ENCODE measurements around the gene TAS2R41. TPM values are rescaled to one million over a fixed set of nuclear protein-coding genes. Genes with fewer than 3 reads are reported as not detected.

Gene TAS2R41
- total RNA-seq, 2 donors from 2014 or later = not detected

DNA sequence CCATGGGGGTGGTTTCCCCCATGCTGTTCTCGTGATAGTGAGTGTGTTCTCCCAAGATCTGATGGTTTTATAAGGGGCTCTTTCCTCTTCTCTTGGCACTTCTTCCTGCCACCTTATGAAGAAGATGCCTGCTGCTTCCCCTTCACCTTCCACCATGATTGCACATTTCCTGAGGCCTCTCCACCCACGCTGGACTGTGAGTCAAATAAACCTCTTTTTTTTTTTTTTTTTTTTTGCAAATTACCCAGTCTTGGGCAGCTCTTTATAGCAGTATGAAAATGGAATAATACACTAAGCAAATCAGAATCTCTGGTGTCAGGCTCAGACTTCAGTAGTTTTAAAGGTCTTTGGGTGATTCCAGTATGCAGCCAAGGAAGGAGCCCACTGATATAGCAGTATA lies 28.2 kb downstream of the TAS2R41 start:
- Histone ChIP-seq H3K9ac (ENCODE audit: low read depth in 2 of 2, low read length in 2 of 2) (no peak overlapping the region), H3K4me3 (no peak overlapping the region), H3K36me3 (no peaks in the 10 kb centered on the region), H3K9me3 (no peaks in the 10 kb centered on the region), H3K27me3 (no peaks in the 10 kb centered on the region), H3K27ac (no peak overlapping the region), H3K4me1 (no peaks in the 10 kb centered on the region)
- TF ChIP-seq, protein P1, sequence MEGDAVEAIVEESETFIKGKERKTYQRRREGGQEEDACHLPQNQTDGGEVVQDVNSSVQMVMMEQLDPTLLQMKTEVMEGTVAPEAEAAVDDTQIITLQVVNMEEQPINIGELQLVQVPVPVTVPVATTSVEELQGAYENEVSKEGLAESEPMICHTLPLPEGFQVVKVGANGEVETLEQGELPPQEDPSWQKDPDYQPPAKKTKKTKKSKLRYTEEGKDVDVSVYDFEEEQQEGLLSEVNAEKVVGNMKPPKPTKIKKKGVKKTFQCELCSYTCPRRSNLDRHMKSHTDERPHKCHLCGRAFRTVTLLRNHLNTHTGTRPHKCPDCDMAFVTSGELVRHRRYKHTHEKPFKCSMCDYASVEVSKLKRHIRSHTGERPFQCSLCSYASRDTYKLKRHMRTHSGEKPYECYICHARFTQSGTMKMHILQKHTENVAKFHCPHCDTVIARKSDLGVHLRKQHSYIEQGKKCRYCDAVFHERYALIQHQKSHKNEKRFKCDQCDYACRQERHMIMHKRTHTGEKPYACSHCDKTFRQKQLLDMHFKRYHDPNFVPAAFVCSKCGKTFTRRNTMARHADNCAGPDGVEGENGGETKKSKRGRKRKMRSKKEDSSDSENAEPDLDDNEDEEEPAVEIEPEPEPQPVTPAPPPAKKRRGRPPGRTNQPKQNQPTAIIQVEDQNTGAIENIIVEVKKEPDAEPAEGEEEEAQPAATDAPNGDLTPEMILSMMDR (IDR thresholded peaks at IDR 0.05) = no peak
- no peak for DNase-seq
- intact Hi-C loops (cut with DNase I) = no loop called here

DNA sequence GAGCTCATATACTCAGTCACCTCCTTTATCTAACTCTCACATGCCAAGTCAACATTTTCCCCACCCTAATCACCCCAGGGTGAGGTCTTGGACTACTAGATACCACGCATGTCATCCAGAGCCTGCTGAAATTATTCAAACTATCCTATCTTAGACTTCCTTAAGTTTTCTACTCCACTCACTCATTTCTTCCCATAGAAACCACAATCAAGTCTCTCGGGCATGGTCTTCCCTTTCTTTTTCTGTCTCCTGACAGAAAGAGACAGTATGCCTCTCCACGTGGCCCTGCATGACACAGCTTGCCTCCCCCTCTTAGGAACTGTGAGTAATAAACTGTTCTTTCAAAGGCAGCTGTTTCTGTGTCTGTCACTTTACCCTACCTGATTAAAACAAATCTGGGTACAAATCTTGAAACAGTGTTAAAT lies 29.4 kb downstream of the TAS2R41 start:
- no peak for DNase-seq
- no peak overlapping the region for H3K4me3 ChIP-seq
- H3K36me3 ChIP-seq = no peaks in the 10 kb centered on the region
- no peak overlapping the region for H3K9ac ChIP-seq (ENCODE audit: low read depth in 2 of 2, low read length in 2 of 2)
- H3K27ac ChIP-seq = no peak overlapping the region
- no peaks in the 10 kb centered on the region for H3K27me3 ChIP-seq
- H3K9me3 ChIP-seq = no peaks in the 10 kb centered on the region
- H3K4me1 ChIP-seq = no peaks in the 10 kb centered on the region
- TF ChIP-seq, protein P1 (IDR thresholded peaks at IDR 0.05) = no peak
- intact Hi-C loops (cut with DNase I) = no loop called here

DNA sequence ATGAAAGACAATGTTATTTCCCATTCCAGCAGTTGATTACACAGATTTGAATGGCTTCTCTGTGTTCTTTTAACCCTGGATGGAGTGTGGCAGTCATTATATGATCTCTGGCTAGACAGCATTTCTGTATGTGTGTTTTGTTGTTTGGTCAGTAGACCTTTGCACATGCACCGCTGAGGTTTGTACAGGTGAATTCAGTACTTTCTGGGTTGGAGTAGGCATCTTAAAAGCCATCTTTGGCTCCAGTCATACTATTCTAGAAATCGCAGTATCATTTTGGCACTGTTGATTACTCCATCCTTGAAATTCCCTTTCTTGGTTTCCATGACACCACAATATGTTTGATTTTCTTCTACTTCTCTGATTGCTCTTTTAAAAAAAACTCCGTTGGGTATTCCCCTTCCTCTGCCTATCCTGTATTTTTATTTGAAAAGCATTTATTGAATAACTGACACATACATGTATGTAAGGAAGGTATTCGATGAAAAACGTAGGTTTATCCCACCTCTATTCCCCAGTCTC lies 29.9 kb downstream of the TAS2R41 start:
- H3K4me3 ChIP-seq = no peak overlapping the region
- H3K9ac ChIP-seq (ENCODE audit: low read depth in 2 of 2, low read length in 2 of 2) = no peak overlapping the region
- H3K4me1 ChIP-seq = no peaks in the 10 kb centered on the region
- H3K27ac ChIP-seq = no peak overlapping the region
- TF ChIP-seq, protein P1 (IDR thresholded peaks at IDR 0.05) = no peak
- intact Hi-C loops (cut with DNase I) = no loop called here
- H3K36me3 ChIP-seq = no peaks in the 10 kb centered on the region
- H3K9me3 ChIP-seq = no peaks in the 10 kb centered on the region
- no peak for DNase-seq
- no peaks in the 10 kb centered on the region for H3K27me3 ChIP-seq

- DNase-seq = no peak
- Histone ChIP-seq H3K9ac (ENCODE audit: low read depth in 2 of 2, low read length in 2 of 2) (no peak overlapping the region), H3K36me3 (no peaks in the 10 kb centered on the region), H3K9me3 (no peaks in the 10 kb centered on the region), H3K27ac (no peak overlapping the region), H3K4me3 (no peak overlapping the region), H3K4me1 (no peaks in the 10 kb centered on the region), H3K27me3 (no peaks in the 10 kb centered on the region)
- intact Hi-C loops (cut with DNase I) = no loop called here
- TF ChIP-seq, protein P1 (IDR thresholded peaks at IDR 0.05) = no peak
Measured at GRCh38 chr7:143510854-143511592, 33.4 kb downstream of the TAS2R41 start.

DNA sequence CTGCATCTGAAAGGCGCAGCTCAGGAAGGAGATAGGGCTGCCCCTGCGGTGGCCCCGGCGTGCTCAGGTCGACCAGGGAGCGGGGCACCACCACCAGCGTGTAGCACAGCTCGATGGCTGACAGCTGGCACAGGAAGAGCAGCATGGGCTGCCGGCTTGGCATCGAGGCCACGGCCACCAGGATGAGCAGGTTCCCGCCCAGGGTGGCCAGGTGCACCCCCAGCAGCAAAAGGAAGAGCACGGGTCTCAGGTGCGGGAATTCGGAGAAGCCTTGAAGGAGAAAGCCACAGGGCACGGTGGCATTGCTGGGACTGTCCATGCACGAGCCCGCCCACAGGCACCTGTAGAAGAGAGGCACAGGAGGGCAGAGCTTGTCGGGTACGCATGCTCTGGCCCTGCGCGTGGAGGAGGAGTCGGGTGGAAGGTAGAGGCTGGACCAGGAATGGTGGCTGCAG lies 33.9 kb downstream of the TAS2R41 start:
- TF ChIP-seq, protein P1 (IDR thresholded peaks at IDR 0.05) = no peak
- Histone ChIP-seq H3K36me3 (no peaks in the 10 kb centered on the region), H3K4me3 (no peak overlapping the region), H3K9me3 (no peaks in the 10 kb centered on the region), H3K27me3 (no peaks in the 10 kb centered on the region), H3K4me1 (no peaks in the 10 kb centered on the region), H3K27ac (no peak overlapping the region), H3K9ac (ENCODE audit: low read depth in 2 of 2, low read length in 2 of 2) (no peak overlapping the region)
- intact Hi-C loops (cut with DNase I) = no loop called here
- DNase-seq = no peak

Measured in colonic mucosa (tissue), 4 donors.